ENCODE measurements around the gene CSNK1G1. TPM values are rescaled to one million over a fixed set of nuclear protein-coding genes. Genes with fewer than 3 reads are reported as not detected.
A peak's percentile ranks its signal among the peaks of the same experiment; 100 is the strongest.

CSNK1G1 gene
- total RNA-seq, 1 donor from 2014 or later, result 6.3 TPM

DNA sequence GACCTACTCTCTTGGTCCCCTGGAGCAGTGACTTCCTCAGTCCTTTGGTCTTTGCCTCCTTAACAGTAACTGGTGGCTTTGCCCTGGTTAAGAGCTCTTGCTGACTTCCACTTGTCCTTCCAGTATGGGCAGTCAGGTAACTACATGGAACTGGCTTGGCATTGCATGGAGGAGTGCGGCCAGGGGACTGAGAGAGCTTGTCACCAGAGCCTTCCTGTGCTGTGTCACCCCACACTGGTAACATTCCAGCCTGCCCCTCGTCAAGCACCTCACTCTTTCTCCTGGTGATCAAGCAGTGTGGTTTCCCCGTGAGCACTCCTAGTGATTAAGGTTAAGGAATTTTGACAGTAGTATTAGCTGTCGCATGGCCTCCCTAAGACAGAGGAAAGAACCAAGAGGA, 223.8 kb downstream of the CSNK1G1 start:
- H3K27me3 ChIP-seq (ENCODE audit: low read depth), result no peaks in the 10 kb centered on the region
- no peaks in the 10 kb centered on the region for H3K9me3 ChIP-seq (replicated peaks)
- no peak overlapping the region for H3K4me3 ChIP-seq
- no peak for DNase-seq
- peaks cover 92% of the 10 kb centered on the region for H3K36me3 ChIP-seq
- TF ChIP-seq, protein P1, sequence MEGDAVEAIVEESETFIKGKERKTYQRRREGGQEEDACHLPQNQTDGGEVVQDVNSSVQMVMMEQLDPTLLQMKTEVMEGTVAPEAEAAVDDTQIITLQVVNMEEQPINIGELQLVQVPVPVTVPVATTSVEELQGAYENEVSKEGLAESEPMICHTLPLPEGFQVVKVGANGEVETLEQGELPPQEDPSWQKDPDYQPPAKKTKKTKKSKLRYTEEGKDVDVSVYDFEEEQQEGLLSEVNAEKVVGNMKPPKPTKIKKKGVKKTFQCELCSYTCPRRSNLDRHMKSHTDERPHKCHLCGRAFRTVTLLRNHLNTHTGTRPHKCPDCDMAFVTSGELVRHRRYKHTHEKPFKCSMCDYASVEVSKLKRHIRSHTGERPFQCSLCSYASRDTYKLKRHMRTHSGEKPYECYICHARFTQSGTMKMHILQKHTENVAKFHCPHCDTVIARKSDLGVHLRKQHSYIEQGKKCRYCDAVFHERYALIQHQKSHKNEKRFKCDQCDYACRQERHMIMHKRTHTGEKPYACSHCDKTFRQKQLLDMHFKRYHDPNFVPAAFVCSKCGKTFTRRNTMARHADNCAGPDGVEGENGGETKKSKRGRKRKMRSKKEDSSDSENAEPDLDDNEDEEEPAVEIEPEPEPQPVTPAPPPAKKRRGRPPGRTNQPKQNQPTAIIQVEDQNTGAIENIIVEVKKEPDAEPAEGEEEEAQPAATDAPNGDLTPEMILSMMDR (IDR thresholded peaks at IDR 0.05; ENCODE audit: borderline replicate concordance), result no peak
- peaks cover 54% of the 10 kb centered on the region for H3K4me1 ChIP-seq
- intact Hi-C loops (cut with micrococcal nuclease), result no loop called here
- peak overlapping the region; percentile 63 for H3K27ac ChIP-seq (replicated peaks)

DNA sequence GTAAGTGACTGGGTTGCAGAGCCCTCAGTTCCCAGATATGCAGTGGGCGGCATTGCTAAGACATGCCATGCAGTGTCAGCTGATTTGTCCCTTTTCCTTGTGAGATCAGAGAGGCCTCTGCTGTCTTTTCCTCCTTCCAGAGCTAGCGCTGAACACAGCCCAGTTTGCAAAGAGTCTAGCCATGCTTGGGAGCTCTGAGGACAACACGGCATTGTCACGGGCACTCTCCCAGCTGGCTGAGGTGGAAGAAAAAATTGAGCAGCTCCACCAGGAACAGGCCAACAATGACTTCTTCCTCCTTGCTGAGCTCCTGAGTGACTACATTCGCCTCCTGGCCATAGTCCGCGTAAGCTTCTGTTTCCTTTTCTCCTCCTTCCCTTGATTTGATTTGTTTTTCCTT, 224.4 kb downstream of the CSNK1G1 start:
- H3K4me3 ChIP-seq, result no peak overlapping the region
- DNase-seq, result no peak
- TF ChIP-seq, protein P1 (IDR thresholded peaks at IDR 0.05; ENCODE audit: borderline replicate concordance), result no peak
- H3K36me3 ChIP-seq, result peaks cover 92% of the 10 kb centered on the region
- peaks cover 56% of the 10 kb centered on the region for H3K4me1 ChIP-seq
- H3K27me3 ChIP-seq (ENCODE audit: low read depth), result no peaks in the 10 kb centered on the region
- peak overlapping the region; percentile 63 for H3K27ac ChIP-seq (replicated peaks)
- H3K9me3 ChIP-seq (replicated peaks), result no peaks in the 10 kb centered on the region
- intact Hi-C loops (cut with micrococcal nuclease), result no loop called here

DNA sequence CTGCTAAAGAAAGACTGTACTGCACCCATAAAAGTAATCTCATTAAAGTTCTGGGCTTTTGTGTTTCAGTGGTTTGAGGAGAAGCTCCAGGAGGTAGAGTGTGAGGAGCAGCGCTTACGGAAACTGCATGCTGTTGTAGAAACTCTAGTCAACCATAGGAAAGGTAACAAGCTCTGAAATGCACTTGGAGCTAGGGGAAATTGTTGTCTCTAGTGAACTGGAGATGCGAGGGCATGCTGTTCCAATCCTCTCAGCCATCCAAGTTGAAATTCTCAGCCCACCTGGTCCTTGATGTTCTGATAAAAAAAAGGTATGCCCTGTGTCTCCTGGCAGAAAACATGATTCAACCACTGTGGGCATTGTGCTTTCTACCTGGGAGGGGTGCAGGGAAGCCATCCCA, 225.8 kb downstream of the CSNK1G1 start:
- DNase-seq, result no peak
- no peaks in the 10 kb centered on the region for H3K27me3 ChIP-seq (ENCODE audit: low read depth)
- no peak overlapping the region for H3K4me3 ChIP-seq
- peaks cover 86% of the 10 kb centered on the region for H3K36me3 ChIP-seq
- intact Hi-C loops (cut with micrococcal nuclease), result no loop called here
- TF ChIP-seq, protein P1 (IDR thresholded peaks at IDR 0.05; ENCODE audit: borderline replicate concordance), result no peak
- H3K27ac ChIP-seq (replicated peaks), result no peak overlapping the region
- peaks cover 56% of the 10 kb centered on the region for H3K4me1 ChIP-seq
- H3K9me3 ChIP-seq (replicated peaks), result no peaks in the 10 kb centered on the region

DNA sequence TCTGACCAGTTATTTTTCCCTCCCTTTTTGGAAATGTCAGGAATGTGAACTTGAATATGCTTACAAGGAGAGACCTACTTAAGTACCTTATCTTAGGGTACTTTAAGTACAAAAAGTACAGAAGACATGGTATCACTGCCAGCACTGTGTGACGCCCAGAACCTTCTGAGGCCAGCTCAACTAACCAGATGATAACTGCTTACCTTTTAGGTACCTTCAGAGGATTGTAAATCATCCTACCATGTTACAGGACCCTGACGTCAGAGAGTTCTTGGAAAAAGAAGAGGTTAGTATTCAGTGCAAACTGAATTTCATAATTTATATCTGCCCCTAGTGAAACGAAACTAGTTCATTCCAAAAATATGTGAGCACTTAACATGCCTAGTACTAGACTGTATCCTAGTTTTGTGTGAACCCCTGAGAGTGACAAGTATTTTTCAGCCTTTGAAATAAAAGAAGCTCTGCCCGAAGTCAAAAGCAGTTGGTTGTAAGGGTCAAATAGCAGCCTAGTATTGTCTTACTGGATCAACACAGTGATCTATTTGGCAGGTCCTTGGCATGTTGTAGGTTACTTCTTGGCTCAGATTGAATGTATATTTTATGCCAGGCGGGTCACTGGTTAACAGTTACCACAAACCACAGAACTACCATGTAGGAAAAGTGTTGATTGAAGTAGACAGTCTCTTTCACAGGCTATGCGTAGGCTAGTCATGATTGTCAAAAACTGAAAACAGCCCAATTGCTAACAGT, 228.3 kb downstream of the CSNK1G1 start:
- H3K9me3 ChIP-seq (replicated peaks), result no peaks in the 10 kb centered on the region
- no peak overlapping the region for H3K4me3 ChIP-seq
- peaks cover 90% of the 10 kb centered on the region for H3K36me3 ChIP-seq
- DNase-seq, result no peak
- intact Hi-C loops (cut with micrococcal nuclease), result no loop called here
- H3K27ac ChIP-seq (replicated peaks), result peak overlapping the region; percentile 5
- TF ChIP-seq, protein P1 (IDR thresholded peaks at IDR 0.05; ENCODE audit: borderline replicate concordance), result no peak
- no peaks in the 10 kb centered on the region for H3K27me3 ChIP-seq (ENCODE audit: low read depth)
- peaks cover 39% of the 10 kb centered on the region for H3K4me1 ChIP-seq

DNA sequence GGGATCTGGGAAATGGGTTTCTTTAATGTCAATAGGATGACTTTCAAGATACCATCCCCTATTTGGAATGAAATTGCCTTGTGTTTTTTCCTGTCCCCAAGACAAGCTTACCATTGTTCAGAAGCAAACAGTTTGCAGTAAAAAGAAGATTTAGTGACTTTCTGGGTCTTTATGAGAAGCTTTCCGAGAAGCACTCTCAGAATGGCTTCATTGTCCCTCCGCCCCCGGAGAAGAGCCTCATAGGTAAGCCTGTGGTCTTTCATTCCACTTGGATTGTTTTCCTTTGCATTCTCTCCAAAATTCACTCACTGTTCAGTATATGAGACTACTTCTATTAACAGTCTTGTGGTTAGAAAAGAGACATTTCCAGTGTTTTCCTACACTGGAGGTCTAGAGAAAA, 230.0 kb downstream of the CSNK1G1 start:
- TF ChIP-seq, protein P1 (IDR thresholded peaks at IDR 0.05; ENCODE audit: borderline replicate concordance), result no peak
- Histone ChIP-seq H3K9me3 (replicated peaks) (no peaks in the 10 kb centered on the region), H3K27ac (replicated peaks) (no peak overlapping the region), H3K27me3 (ENCODE audit: low read depth) (no peaks in the 10 kb centered on the region), H3K4me3 (no peak overlapping the region), H3K4me1 (peaks cover 25% of the 10 kb centered on the region), H3K36me3 (peaks cover 90% of the 10 kb centered on the region)
- intact Hi-C loops (cut with micrococcal nuclease), result no loop called here
- DNase-seq, result no peak
